ENCODE results near the gene FOXA3. TPM values are rescaled to one million over a fixed set of nuclear protein-coding genes. Genes with fewer than 3 reads are reported as not detected.
A peak's percentile ranks its signal among the peaks of the same experiment; 100 is the strongest.

The FOXA3 gene
- total RNA-seq, 1 experiment from 2014 or later, result 22.2 TPM

DNA sequence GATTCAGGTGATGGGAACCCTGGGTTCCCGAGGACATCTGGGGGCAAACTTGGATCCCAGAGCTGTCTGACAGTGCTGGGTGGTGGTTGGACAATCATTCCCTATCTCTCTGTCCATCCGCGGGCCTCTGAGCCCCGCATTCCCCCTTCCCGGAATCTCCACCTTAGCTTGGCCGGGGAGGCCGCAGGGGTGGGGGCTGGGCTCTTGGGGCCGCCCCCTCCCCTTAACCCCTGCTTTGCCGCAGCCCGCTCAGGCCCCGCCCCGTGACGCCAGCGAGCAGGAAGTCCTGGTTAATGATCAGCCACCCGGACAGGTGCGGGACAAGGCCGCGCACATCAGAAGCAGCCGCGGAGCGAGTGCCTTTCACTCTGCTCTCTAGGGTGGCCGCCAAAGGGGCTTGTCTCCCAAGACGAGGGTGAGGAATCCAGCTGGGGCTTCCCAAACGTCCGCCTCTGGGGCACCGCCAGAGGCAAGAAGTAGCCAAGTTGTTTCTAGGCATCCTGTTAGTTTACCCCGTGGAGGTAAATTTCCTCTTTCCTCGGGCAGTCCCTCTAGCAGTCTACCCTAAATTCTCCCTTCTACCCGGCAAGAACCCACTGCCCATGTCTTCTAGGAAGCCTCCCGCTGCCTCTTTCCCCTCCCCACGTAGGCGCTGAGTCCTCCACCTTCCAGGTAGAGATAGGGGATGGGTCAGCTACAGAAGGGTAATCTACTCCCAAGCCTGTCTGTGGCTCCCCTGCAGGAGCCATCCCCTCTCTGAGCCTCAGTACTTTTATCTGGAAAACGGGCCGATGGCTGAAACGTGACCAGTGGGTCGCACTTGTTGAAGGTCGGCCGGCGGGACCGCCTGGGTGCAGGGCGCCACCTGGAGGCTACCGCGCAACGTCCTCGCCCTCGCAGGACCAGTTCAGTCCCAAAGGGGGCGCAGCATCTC lies 18.8 kb downstream of the FOXA3 start:
- no peak overlapping the region for H3K18ac ChIP-seq (ENCODE audit: insufficient read length, low read depth, low read length)
- peak overlapping the region; percentile 66 for H3K4me2 ChIP-seq (ENCODE audit: insufficient read depth, insufficient read length, low read length)
- H3K14ac ChIP-seq (ENCODE audit: insufficient read depth, low read length), result no peak overlapping the region
- no peaks in the 10 kb centered on the region for H3K79me2 ChIP-seq (ENCODE audit: insufficient read depth, low read length)
- no peak overlapping the region for H2BK12ac ChIP-seq (ENCODE audit: insufficient read length, low read depth, low read length)
- no peaks in the 10 kb centered on the region for H3K9me3 ChIP-seq (ENCODE audit: control insufficient read depth, low read depth, low read length)
- peaks cover 2% of the 10 kb centered on the region; the same call in 1 of the 2 replicates for H3K4me1 ChIP-seq (ENCODE audit: insufficient read depth, low read length)
- no peaks in the 10 kb centered on the region for H3K79me1 ChIP-seq (ENCODE audit: insufficient read depth, low read depth, low read length, poor library complexity, severe bottlenecking)
- no peaks in the 10 kb centered on the region for H4K20me1 ChIP-seq (ENCODE audit: control insufficient read depth, insufficient read depth, insufficient read length)
- H3K27ac ChIP-seq (ENCODE audit: insufficient read length, low read depth, low read length), result no peak overlapping the region
- WGBS (ENCODE audit: extremely low coverage, insufficient read length, low lambda C conversion rate), result no CpG with 5 or more reads among the region's 47 CpGs
- H2BK5ac ChIP-seq (ENCODE audit: insufficient read length, low read length), result no peak overlapping the region
- H3K23me2 ChIP-seq (ENCODE audit: insufficient read length, low read depth, low read length, poor library complexity, severe bottlenecking), result peaks cover 19% of the 10 kb centered on the region
- no peaks in the 10 kb centered on the region for H3K9me3 Mint-ChIP-seq
- no peaks in the 10 kb centered on the region for H3K27me3 ChIP-seq (ENCODE audit: insufficient read depth, low read length)
- H3K4me3 Mint-ChIP-seq, result peak overlapping the region; percentile 70 to 79
- H4K5ac ChIP-seq (ENCODE audit: insufficient read length, low read depth, low read length), result no peak overlapping the region
- H3K9ac ChIP-seq (ENCODE audit: extremely low read depth, insufficient read length, low read length), result no peak overlapping the region
- no peak overlapping the region for H3T11ph ChIP-seq (ENCODE audit: low read length)
- H3K56ac ChIP-seq (ENCODE audit: insufficient read length, low read depth, low read length), result no peak overlapping the region
- no peak overlapping the region for H3K23ac ChIP-seq (ENCODE audit: insufficient read length, low read depth, low read length)
- no peak overlapping the region for H4K8ac ChIP-seq (replicated peaks; ENCODE audit: insufficient read length, low read depth, low read length)
- peak; percentile 95 for DNase-seq
- H3K27me3 Mint-ChIP-seq (ENCODE audit: low read depth), result peaks cover 4% of the 10 kb centered on the region; the same call in 1 of the 2 replicates
- TF ChIP-seq, protein P1, sequence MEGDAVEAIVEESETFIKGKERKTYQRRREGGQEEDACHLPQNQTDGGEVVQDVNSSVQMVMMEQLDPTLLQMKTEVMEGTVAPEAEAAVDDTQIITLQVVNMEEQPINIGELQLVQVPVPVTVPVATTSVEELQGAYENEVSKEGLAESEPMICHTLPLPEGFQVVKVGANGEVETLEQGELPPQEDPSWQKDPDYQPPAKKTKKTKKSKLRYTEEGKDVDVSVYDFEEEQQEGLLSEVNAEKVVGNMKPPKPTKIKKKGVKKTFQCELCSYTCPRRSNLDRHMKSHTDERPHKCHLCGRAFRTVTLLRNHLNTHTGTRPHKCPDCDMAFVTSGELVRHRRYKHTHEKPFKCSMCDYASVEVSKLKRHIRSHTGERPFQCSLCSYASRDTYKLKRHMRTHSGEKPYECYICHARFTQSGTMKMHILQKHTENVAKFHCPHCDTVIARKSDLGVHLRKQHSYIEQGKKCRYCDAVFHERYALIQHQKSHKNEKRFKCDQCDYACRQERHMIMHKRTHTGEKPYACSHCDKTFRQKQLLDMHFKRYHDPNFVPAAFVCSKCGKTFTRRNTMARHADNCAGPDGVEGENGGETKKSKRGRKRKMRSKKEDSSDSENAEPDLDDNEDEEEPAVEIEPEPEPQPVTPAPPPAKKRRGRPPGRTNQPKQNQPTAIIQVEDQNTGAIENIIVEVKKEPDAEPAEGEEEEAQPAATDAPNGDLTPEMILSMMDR (conservative IDR thresholded peaks at IDR 0.05), result peak; percentile 98
- H2BK15ac ChIP-seq (ENCODE audit: low read depth, low read length), result no peak overlapping the region
- peaks cover 2 to 5% (median 4%) of the 10 kb centered on the region in 3 experiments; a peak in 3 of 7 replicates for H3K36me3 Mint-ChIP-seq (ENCODE audit: insufficient read depth in 1 of 3, low read depth in 3 of 3)
- peak overlapping the region; percentile 94 to 97 (median 96); a peak in 5 of 7 replicates for H3K27ac Mint-ChIP-seq
- no peak overlapping the region for H2BK120ac ChIP-seq (ENCODE audit: low read depth, low read length, poor library complexity, severe bottlenecking)
- no peak overlapping the region for H2AFZ ChIP-seq (ENCODE audit: low read length)
- H4K91ac ChIP-seq (ENCODE audit: insufficient read length, low read depth, low read length), result no peak overlapping the region
- H3K4me1 Mint-ChIP-seq, result peaks cover 31 to 45% of the 10 kb centered on the region in 2 experiments
- no peak overlapping the region for H3K4ac ChIP-seq (ENCODE audit: low read depth, low read length)
- H2BK20ac ChIP-seq (ENCODE audit: low read depth, low read length, poor library complexity, severe bottlenecking), result no peak overlapping the region
- no peak overlapping the region for H2AK5ac ChIP-seq (ENCODE audit: insufficient read length, low read length)
